HEK293T (cell line): ENCODE results near the gene BRIP1.

Experiments
- BHLHE40 ChIP-seq: fragments of 450-650 bp; IDR thresholded peaks from 2 replicates; pipeline ENCODE4 v1.6.1; 2016; ENCODE audit warnings: mild to moderate bottlenecking, moderate library complexity, borderline replicate concordance
- CTBP1 ChIP-seq: fragments of 450-650 bp; IDR thresholded peaks from 2 replicates; pipeline ENCODE4 v1.6.1; 2016; ENCODE audit warnings: borderline replicate concordance
- FOXA1 ChIP-seq: fragments of 450-650 bp; IDR thresholded peaks from 2 replicates; pipeline ENCODE4 v1.6.1; 2016; ENCODE audit warnings: mild to moderate bottlenecking
- FOXK2 ChIP-seq: fragments of 450-650 bp; IDR thresholded peaks from 2 replicates; pipeline ENCODE4 v1.6.1; 2016; ENCODE audit warnings: mild to moderate bottlenecking
- FOXM1 ChIP-seq: fragments of 450-650 bp; IDR thresholded peaks from 2 replicates; pipeline ENCODE4 v1.6.1; 2017; ENCODE audit warnings: mild to moderate bottlenecking, borderline replicate concordance
- HDGF ChIP-seq: fragments of 450-650 bp; IDR thresholded peaks from 2 replicates; pipeline ENCODE4 v1.6.1; 2017; ENCODE audit warnings: antibody characterized with exemption, borderline replicate concordance
- NFRKB ChIP-seq: fragments of 450-650 bp; IDR thresholded peaks from 2 replicates; pipeline ENCODE4 v1.6.1; 2016; ENCODE audit warnings: mild to moderate bottlenecking, moderate library complexity
- SP1 ChIP-seq: fragments of 450-650 bp; IDR thresholded peaks from 2 replicates; pipeline ENCODE4 v1.6.1; 2017
- SUZ12 ChIP-seq: fragments of 450-650 bp; IDR thresholded peaks from 2 replicates; pipeline ENCODE4 v1.6.1; 2016; ENCODE audit warnings: mild to moderate bottlenecking
- TARDBP ChIP-seq: fragments of 450-650 bp; IDR thresholded peaks from 2 replicates; pipeline ENCODE4 v1.6.1; 2016
- TF ChIP-seq, protein P1 (sequence below): fragments of 450-650 bp; IDR thresholded peaks from 2 replicates; pipeline ENCODE4 v1.6.1; 2016

DNA sequence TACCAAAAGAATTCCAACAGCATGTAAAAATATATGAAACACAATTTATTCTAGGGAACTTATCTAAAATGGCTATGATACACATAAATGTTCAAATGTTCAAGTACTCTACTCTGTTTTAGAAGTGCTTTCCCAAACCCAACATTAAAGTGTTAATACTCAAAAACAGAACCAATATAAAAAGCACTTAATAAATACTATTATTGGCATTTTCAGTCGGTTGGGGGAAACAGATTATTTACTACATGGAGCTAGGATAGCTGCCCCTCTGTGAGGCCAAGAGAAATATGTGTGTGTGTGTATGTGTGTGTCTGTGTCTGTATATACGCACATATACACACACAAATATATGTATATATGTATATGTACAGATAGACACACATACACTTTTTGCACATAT lies 32.1 kb upstream of the BRIP1 start:
- TF ChIP-seq FOXK2 = no peak
- no peak for TF ChIP-seq HDGF
- TF ChIP-seq FOXM1 = no peak
- TF ChIP-seq SP1 = no peak
- TF ChIP-seq TARDBP = no peak
- TF ChIP-seq BHLHE40 = no peak
- no peak for TF ChIP-seq FOXA1
- no peak for TF ChIP-seq CTBP1
- TF ChIP-seq, protein P1, sequence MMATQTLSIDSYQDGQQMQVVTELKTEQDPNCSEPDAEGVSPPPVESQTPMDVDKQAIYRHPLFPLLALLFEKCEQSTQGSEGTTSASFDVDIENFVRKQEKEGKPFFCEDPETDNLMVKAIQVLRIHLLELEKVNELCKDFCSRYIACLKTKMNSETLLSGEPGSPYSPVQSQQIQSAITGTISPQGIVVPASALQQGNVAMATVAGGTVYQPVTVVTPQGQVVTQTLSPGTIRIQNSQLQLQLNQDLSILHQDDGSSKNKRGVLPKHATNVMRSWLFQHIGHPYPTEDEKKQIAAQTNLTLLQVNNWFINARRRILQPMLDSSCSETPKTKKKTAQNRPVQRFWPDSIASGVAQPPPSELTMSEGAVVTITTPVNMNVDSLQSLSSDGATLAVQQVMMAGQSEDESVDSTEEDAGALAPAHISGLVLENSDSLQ = no peak
- no peak for TF ChIP-seq NFRKB
- no peak for TF ChIP-seq SUZ12
